Esophagus muscularis mucosa (tissue), 4 donors: Measurements from ENCODE around the gene SLC43A1. TPM values are rescaled to one million over a fixed set of nuclear protein-coding genes. Genes with fewer than 3 reads are reported as not detected.
A peak's percentile ranks its signal among the peaks of the same experiment; 100 is the strongest.

ENCODE experiments used
- DNase-seq: peaks from one replicate; pipeline ENCODE4 v3.0.0-alpha.2; 2017; ENCODE audit errors: extremely low spot score
- H3K27ac ChIP-seq, 4 donors: fragments of 200-600 bp; sonication (generic); replicated peaks in 1 of 4; 1 replicate in 3 of 4; 2 replicates in 1 of 4; pipeline ENCODE4 v1.5.1; 2016 to 2019; ENCODE audit warnings: mild to moderate bottlenecking in 1 of 4
- H3K27me3 ChIP-seq, 4 donors: fragments of 200-600 bp; sonication (generic); one replicate each; pipeline versions ENCODE4 v1.5.1 to v1.6.0; 2016 to 2019
- H3K36me3 ChIP-seq, 4 donors: fragments of 200-600 bp; sonication (generic); one replicate each; pipeline ENCODE4 v1.5.1; 2016 to 2019
- H3K4me1 ChIP-seq, 4 donors: fragments of 200-600 bp; sonication (generic); one replicate each; pipeline ENCODE4 v1.5.1; 2016 to 2019
- H3K4me3 ChIP-seq, 4 donors: fragments of 200-600 bp; sonication (generic); 1 replicate in 2 of 4; 2 replicates in 2 of 4; pipeline ENCODE4 v1.5.1; 2016 to 2019; ENCODE audit warnings: mild to moderate bottlenecking in 4 of 4, moderate library complexity in 1 of 4
- H3K9me3 ChIP-seq, 4 donors: fragments of 200-600 bp; sonication (generic); 1 replicate in 3 of 4; 2 replicates in 1 of 4; pipeline ENCODE4 v1.5.1; 2016 to 2019
- CTCF ChIP-seq, 3 experiments: fragments of 200-600 bp in 2 of 3; fragments of 450-650 bp in 1 of 3; sonication (generic) in 2 of 3; IDR thresholded peaks; one replicate each; pipeline ENCODE4 v1.5.1; 2017 to 2019; ENCODE audit warnings: antibody characterized with exemption in 3 of 3, mild to moderate bottlenecking in 2 of 3, moderate library complexity in 1 of 3
- EP300 ChIP-seq: sonication (generic); formaldehyde crosslinking; IDR thresholded peaks from one replicate; pipeline ENCODE4 v1.6.1; 2017; ENCODE audit warnings: antibody characterized with exemption
- POLR2A ChIP-seq: fragments of 450-650 bp; IDR thresholded peaks from one replicate; pipeline ENCODE4 v1.6.1; 2017; ENCODE audit warnings: antibody characterized with exemption, moderate library complexity, mild to moderate bottlenecking, low read depth
- POLR2AphosphoS5 ChIP-seq, 2 donors: sonication (generic); formaldehyde crosslinking; IDR thresholded peaks; one replicate each; pipeline ENCODE4 v1.6.1; 2017; ENCODE audit warnings: antibody characterized with exemption in 2 of 2
- WGBS: methylation state at CpG from one replicate; pipeline ENCODE4 v1.1.5; 2018; 5-methylcytosine and 5-hydroxymethylcytosine counted together
- intact Hi-C: fragments of 100-400 bp; cut with DNase I; formaldehyde crosslinking; loops from one replicate; pipeline ENCODE4 v1.15.1; 2023
- total RNA-seq, 4 donors: library from RNA; depleted of rRNA; stranded (reverse); fragments of >200 nt; gene quantifications; one replicate each; pipeline versions ENCODE4 v1.1.0 to v1.2.1, GENCODE V29; 2016

The SLC43A1 gene
- total RNA-seq, 4 donors from 2014 or later, result 17.7 to 33.2 (median 23.5) TPM

- no peaks in the 10 kb centered on the region for H3K9me3 ChIP-seq
- DNase-seq, result no peak
- peaks cover 30 to 39% (median 32%) of the 10 kb centered on the region in 4 donors for H3K4me1 ChIP-seq
- H3K27me3 ChIP-seq, result no peaks in the 10 kb centered on the region
- no peak overlapping the region for H3K27ac ChIP-seq
- no peak overlapping the region for H3K4me3 ChIP-seq
- TF ChIP-seq POLR2AphosphoS5 (IDR thresholded peaks at IDR 0.05), result no peak
- no peak for TF ChIP-seq CTCF (IDR thresholded peaks at IDR 0.05)
- TF ChIP-seq EP300, result no peak
- no peak for TF ChIP-seq POLR2A
- intact Hi-C loops, result no loop called here
- H3K36me3 ChIP-seq, result peaks cover 0 to 55% (median 2%) of the 10 kb centered on the region in 4 donors
Measured at GRCh38 chr11:57502870-57503269, 12.6 kb downstream of the SLC43A1 start.

GRCh38 chr11:57502376-57502775 is 13.1 kb downstream of the SLC43A1 start:
- intact Hi-C loops, result no loop called here

GRCh38 chr11:57501953-57502352 is 13.5 kb downstream of the SLC43A1 start:
- no peak for TF ChIP-seq POLR2A
- no peak for TF ChIP-seq CTCF (IDR thresholded peaks at IDR 0.05)
- 66% methylated on average over 4 of the region's 4 CpGs for WGBS
- Histone ChIP-seq H3K4me1 (peaks cover 30 to 39% (median 32%) of the 10 kb centered on the region in 4 donors), H3K36me3 (peaks cover 0 to 55% (median 7%) of the 10 kb centered on the region in 4 donors), H3K9me3 (no peaks in the 10 kb centered on the region), H3K27ac (peak overlapping the region in 3 of 4 donors; percentile 14 to 87 (median 78)), H3K4me3 (no peak overlapping the region), H3K27me3 (no peaks in the 10 kb centered on the region)
- no peak for DNase-seq
- intact Hi-C loops, result no loop called here

More at GRCh38 chr11:57502376-57502775, 13.1 kb downstream of the SLC43A1 start:
- Histone ChIP-seq H3K9me3 (no peaks in the 10 kb centered on the region), H3K4me3 (no peak overlapping the region), H3K36me3 (peaks cover 0 to 55% (median 4%) of the 10 kb centered on the region in 4 donors), H3K27me3 (no peaks in the 10 kb centered on the region), H3K27ac (peak overlapping the region in 3 of 4 donors; percentile 14 to 87 (median 78)), H3K4me1 (peaks cover 30 to 39% (median 32%) of the 10 kb centered on the region in 4 donors)
- no peak for DNase-seq
- no peak for TF ChIP-seq POLR2AphosphoS5 (IDR thresholded peaks at IDR 0.05)
- TF ChIP-seq EP300, result no peak
- no peak for TF ChIP-seq CTCF (IDR thresholded peaks at IDR 0.05)
- TF ChIP-seq POLR2A, result no peak
- WGBS, result 89% methylated on average over 3 of the region's 3 CpGs

GRCh38 chr11:57500926-57501325 is 14.6 kb downstream of the SLC43A1 start:
- H3K9me3 ChIP-seq, result no peaks in the 10 kb centered on the region
- TF ChIP-seq CTCF (IDR thresholded peaks at IDR 0.05) (no peak), POLR2A (no peak), EP300 (no peak), POLR2AphosphoS5 (IDR thresholded peaks at IDR 0.05) (no peak)
- H3K4me1 ChIP-seq, result peaks cover 30 to 39% (median 32%) of the 10 kb centered on the region in 4 donors
- no peaks in the 10 kb centered on the region for H3K27me3 ChIP-seq
- intact Hi-C loops, result no loop called here
- DNase-seq, result no peak
- peak overlapping the region; percentile 78 to 87 (median 82) for H3K27ac ChIP-seq
- WGBS, result 96% methylated on average over 6 of the region's 15 CpGs
- H3K36me3 ChIP-seq, result peaks cover 0 to 61% (median 8%) of the 10 kb centered on the region in 4 donors
- no peak overlapping the region for H3K4me3 ChIP-seq

- DNase-seq, result no peak
- no peaks in the 10 kb centered on the region for H3K27me3 ChIP-seq
- H3K4me3 ChIP-seq, result no peak overlapping the region
- no peaks in the 10 kb centered on the region for H3K9me3 ChIP-seq
- peaks cover 0 to 61% (median 10%) of the 10 kb centered on the region in 4 donors for H3K36me3 ChIP-seq
- 79% methylated on average over 8 of the region's 8 CpGs for WGBS
- intact Hi-C loops, result no loop called here
- H3K27ac ChIP-seq, result peak overlapping the region; percentile 78 to 87 (median 82)
- peaks cover 30 to 39% (median 32%) of the 10 kb centered on the region in 4 donors for H3K4me1 ChIP-seq
- TF ChIP-seq POLR2AphosphoS5 (IDR thresholded peaks at IDR 0.05), result no peak
- TF ChIP-seq CTCF (IDR thresholded peaks at IDR 0.05), result no peak
- TF ChIP-seq EP300, result no peak
- TF ChIP-seq POLR2A, result no peak
Measured at GRCh38 chr11:57500515-57500914, 15.0 kb downstream of the SLC43A1 start.
